ENCODE measurements around the gene PRDM16.
A peak's percentile ranks its signal among the peaks of the same experiment; 100 is the strongest.

Gene PRDM16

DNA sequence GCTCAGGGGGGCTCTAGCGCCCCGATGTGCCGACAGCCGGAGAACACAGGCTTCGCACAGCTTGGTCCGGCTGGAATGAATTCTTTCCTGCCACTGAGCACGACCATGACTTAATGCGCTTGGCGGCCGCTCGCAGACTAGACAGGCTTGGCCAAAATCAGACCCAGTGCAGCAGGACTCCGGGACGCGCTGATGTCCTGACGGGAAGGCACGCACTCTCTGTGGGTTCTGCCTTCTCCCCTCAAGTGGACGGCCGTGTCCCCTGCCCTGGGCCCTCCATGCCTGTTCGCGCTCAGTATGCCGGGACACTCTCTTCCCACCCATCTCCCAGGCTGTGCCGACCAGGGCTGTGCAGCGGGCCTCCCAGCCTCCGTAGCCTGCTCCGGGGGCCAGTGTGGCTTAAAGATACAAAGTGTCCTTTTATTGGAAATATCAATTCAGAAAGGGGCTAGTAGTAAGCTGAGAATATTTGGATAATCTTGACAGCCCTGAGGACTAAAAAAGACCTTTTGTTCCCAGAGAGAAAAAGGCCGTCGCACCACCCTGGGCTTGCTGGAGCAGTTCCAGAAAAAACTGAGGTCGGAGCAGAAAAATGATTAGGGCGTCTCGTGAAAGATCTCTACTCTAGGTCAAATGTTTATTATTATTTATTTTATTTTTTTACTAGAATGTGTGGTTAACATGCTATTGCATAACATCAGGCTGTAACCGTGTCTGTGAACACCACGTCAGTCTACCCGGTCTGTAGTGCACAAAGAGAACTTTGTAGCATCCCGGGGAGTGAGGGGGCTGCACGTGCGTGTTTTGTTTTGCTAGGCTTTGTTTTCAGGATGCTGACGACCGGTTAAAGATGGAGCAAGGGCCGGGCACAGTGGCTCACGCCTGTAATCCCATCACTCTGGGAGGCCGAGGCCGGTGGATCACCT lies 297.4 kb downstream of the PRDM16 start:
- peaks cover 10% of the 10 kb centered on the region for H3K4me1 ChIP-seq (ENCODE audit: control insufficient read depth, insufficient read depth, low read length)
- no peak overlapping the region for H3K9ac ChIP-seq (ENCODE audit: low read length)
- H3K27ac ChIP-seq (ENCODE audit: low read depth, low read length) = no peak overlapping the region
- H3K27me3 ChIP-seq (ENCODE audit: control insufficient read depth, insufficient read depth, low read length) = no peaks in the 10 kb centered on the region
- H3K36me3 ChIP-seq (ENCODE audit: control insufficient read depth, insufficient read depth, low read length) = no peaks in the 10 kb centered on the region
- H3K4me3 ChIP-seq (ENCODE audit: low read length) = no peak overlapping the region

DNA sequence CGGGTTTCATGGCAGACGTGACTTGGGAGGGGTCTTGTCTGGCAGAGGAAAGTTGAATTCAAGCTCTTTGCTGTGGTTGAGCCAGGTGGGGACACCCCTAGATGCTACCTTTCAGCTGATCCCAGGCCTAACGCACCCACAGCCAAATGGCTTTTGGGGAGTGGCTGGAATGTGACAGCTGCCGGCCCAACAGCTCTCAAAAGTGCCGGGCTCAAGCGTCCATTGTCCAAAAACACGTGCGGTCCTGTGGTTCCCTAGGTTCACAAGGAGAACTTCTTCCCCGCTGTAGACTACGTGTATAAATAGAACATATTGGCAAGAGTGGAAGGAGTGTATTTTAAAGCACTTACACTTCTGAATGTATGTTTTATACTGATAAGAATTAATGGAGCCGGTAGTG lies 298.4 kb downstream of the PRDM16 start:
- H3K4me3 ChIP-seq (ENCODE audit: low read length) = no peak overlapping the region
- no peak overlapping the region for H3K27ac ChIP-seq (ENCODE audit: low read depth, low read length)

DNA sequence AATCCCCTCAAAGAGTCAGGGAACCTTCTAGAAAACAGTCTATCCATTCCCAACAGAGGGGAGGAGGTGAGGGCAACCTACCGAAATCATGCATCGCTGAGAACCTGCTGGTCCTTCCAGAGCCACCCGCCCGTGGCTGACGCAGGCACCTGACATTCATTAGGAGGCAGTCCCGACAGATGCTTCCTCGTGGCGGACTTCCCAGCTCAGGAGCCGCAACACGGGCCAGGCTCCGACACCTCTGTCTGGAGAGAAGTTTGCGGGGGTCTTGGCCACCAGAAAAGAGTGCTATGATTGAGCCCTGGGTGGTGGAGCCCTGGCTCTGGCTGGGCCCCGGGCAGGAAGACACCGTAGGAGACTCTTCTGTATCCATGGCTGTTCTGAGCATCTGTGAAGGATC lies 299.1 kb downstream of the PRDM16 start:
- no peaks in the 10 kb centered on the region for H3K27me3 ChIP-seq (ENCODE audit: control insufficient read depth, insufficient read depth, low read length)
- H3K9ac ChIP-seq (ENCODE audit: low read length) = no peak overlapping the region
- peaks cover 10% of the 10 kb centered on the region for H3K4me1 ChIP-seq (ENCODE audit: control insufficient read depth, insufficient read depth, low read length)
- H3K4me3 ChIP-seq (ENCODE audit: low read length) = no peak overlapping the region
- no peaks in the 10 kb centered on the region for H3K36me3 ChIP-seq (ENCODE audit: control insufficient read depth, insufficient read depth, low read length)
- H3K27ac ChIP-seq (ENCODE audit: low read depth, low read length) = no peak overlapping the region

More for the DNA sequence above, 298.4 kb downstream of the PRDM16 start:
- Histone ChIP-seq H3K9ac (ENCODE audit: low read length) (no peak overlapping the region), H3K36me3 (ENCODE audit: control insufficient read depth, insufficient read depth, low read length) (no peaks in the 10 kb centered on the region), H3K4me1 (ENCODE audit: control insufficient read depth, insufficient read depth, low read length) (peaks cover 10% of the 10 kb centered on the region), H3K27me3 (ENCODE audit: control insufficient read depth, insufficient read depth, low read length) (no peaks in the 10 kb centered on the region)

DNA sequence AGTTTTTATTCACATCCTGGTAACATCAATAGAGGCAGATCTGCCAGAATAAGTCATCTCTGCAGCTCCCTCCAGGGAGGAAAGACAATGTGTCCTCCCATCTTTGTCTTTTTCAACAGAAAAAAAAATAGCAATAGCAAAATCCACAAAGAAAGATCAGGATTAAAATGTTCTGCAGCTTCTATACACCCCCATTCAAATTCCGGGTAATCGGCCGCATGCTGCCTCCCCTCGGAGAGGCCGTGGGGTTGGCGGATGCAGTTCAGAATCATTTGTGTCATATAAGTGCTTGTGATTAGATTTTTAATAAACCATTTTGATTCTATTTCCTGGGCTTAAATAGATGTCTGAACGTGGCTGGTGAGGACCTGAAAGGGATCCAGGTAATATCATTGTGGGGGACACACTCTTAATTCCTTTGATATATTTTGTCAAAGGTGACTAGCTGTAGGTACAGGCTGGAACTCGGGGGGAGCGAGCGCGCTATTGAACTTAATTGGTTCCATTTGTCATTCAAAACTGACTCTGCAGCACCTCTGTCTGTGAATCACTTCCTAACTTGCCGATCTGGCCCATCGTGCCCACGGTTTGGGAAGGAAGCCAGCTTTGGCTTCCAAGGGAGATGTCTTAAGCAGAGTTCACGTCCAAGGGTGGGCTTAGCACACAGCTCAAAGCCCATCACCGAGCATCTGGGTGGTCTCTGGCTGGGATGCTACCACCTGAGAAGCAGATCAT lies 299.9 kb downstream of the PRDM16 start:
- Histone ChIP-seq H3K4me3 (ENCODE audit: low read length) (no peak overlapping the region), H3K9ac (ENCODE audit: low read length) (no peak overlapping the region)

DNA sequence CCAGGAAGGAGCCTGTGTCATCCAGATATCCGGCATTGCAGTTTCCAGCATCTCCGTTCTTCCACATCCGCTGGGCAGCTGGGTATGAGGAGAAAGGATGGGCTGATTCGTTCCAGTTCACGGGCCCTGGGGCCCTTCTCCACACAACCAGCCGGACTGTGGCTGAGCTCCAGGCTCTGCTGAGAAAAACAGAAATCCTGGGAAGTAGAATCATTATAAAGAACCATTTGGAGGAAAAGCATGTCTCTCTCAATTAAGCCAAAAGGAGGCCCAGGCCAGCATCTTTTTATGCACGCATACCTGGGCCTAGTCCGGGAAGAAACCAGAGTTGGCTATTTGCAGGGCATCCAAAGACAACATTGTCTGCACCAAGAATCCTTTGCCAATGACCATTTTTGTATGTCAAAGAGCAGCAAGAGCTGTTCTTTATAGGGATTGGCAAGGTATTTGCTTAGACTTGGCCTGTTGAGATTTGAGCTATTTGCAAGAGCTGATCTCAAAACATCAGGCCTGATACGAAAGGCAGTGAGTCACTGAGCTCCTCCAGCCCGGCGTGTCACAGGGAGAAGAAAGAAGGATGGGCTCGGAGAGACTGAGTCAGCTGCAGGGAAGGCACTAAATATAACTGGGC lies 300.6 kb downstream of the PRDM16 start:
- no peaks in the 10 kb centered on the region for H3K36me3 ChIP-seq (ENCODE audit: control insufficient read depth, insufficient read depth, low read length)
- H3K9ac ChIP-seq (ENCODE audit: low read length) = no peak overlapping the region
- no peak overlapping the region for H3K4me3 ChIP-seq (ENCODE audit: low read length)
- peak overlapping the region; percentile 69 for H3K27ac ChIP-seq (ENCODE audit: low read depth, low read length)
- H3K4me1 ChIP-seq (ENCODE audit: control insufficient read depth, insufficient read depth, low read length) = peaks cover 10% of the 10 kb centered on the region
- H3K27me3 ChIP-seq (ENCODE audit: control insufficient read depth, insufficient read depth, low read length) = no peaks in the 10 kb centered on the region

More for the DNA sequence above, 299.9 kb downstream of the PRDM16 start:
- H3K4me1 ChIP-seq (ENCODE audit: control insufficient read depth, insufficient read depth, low read length) = peaks cover 10% of the 10 kb centered on the region
- H3K36me3 ChIP-seq (ENCODE audit: control insufficient read depth, insufficient read depth, low read length) = no peaks in the 10 kb centered on the region
- peak overlapping the region; percentile 68 for H3K27ac ChIP-seq (ENCODE audit: low read depth, low read length)
- H3K27me3 ChIP-seq (ENCODE audit: control insufficient read depth, insufficient read depth, low read length) = no peaks in the 10 kb centered on the region

DNA sequence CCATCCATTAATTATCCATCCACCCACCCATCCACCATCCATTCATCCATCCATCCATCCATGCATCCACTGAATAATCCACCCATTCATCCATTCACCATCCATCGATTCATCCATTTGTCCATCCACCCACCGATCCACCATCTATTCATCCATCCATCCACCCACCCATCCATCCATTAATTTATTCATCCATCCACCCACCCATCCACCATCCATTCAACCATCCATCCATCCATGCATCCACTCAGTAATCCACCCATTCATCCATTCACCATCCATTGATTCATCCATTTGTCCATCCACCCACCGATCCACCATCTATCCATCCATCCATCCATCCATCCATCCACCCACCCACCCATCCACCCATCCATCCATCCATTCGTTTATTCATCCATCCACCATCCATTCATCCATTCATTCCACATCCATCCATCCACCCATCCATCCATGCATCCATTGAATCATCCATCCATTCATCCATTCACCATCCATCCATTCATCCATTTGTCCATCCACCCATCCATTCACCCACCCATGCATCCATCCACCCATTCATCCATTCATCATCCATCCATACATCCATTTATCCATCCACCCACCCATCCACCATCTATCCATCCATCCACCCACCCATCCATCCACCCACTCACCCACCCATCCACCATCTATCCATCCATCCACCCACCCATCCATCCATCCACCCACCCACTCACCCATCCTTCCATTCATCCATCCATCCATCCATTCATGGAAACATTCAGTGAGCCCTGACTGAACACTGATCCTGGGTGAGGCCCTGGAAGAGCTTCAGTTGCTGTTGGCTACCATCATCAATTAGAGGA lies 302.1 kb downstream of the PRDM16 start:
- H3K27me3 ChIP-seq (ENCODE audit: control insufficient read depth, insufficient read depth, low read length) = no peaks in the 10 kb centered on the region
- no peaks in the 10 kb centered on the region for H3K36me3 ChIP-seq (ENCODE audit: control insufficient read depth, insufficient read depth, low read length)
- no peak overlapping the region for H3K27ac ChIP-seq (ENCODE audit: low read depth, low read length)
- H3K4me3 ChIP-seq (ENCODE audit: low read length) = no peak overlapping the region
- H3K4me1 ChIP-seq (ENCODE audit: control insufficient read depth, insufficient read depth, low read length) = peaks cover 10% of the 10 kb centered on the region
- no peak overlapping the region for H3K9ac ChIP-seq (ENCODE audit: low read length)

DNA sequence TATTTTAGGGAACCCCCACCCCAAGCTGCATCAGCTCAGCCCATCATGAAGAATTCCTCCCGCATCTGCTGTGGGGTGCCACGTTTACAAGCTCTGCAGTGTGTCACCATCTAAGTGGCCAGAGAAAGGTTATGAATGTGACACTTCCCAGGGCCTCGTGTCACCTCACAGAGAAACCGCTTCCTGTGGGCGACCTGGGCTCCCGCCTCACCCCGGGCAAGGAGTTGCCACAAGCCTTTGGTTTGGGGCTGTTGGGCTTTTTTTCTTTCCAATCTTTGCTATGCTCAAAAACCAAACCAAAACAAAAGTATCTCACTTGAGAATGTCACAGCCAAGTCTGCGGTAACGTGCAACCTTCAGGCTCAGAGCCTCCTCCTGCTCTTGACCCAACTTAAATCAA lies 303.3 kb downstream of the PRDM16 start:
- no peak overlapping the region for H3K4me3 ChIP-seq (ENCODE audit: low read length)
- H3K27ac ChIP-seq (ENCODE audit: low read depth, low read length) = no peak overlapping the region
- no peaks in the 10 kb centered on the region for H3K36me3 ChIP-seq (ENCODE audit: control insufficient read depth, insufficient read depth, low read length)

DNA sequence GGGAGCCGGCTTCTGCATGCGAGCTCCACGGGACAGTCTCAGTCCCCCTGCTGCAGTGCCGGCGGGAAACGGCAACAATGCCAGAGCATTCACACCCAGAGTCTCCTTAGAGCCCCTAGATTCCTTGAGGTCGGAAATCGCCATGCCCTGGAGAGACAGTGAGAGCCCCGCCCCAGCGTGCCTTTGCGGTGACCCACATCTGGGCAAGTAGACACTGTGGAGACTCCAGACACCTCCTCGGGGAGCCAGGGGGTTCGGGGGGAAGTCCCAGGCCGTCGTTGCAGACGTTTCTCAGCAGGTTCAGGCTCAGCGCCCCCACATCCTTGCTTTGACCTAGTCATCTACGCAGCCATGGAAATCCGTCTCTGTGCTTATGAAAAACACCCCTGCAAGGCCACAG lies 304.2 kb downstream of the PRDM16 start:
- H3K27ac ChIP-seq (ENCODE audit: low read depth, low read length) = no peak overlapping the region
- no peaks in the 10 kb centered on the region for H3K36me3 ChIP-seq (ENCODE audit: control insufficient read depth, insufficient read depth, low read length)
- no peaks in the 10 kb centered on the region for H3K27me3 ChIP-seq (ENCODE audit: control insufficient read depth, insufficient read depth, low read length)
- H3K9ac ChIP-seq (ENCODE audit: low read length) = no peak overlapping the region
- H3K4me1 ChIP-seq (ENCODE audit: control insufficient read depth, insufficient read depth, low read length) = peaks cover 10% of the 10 kb centered on the region
- no peak overlapping the region for H3K4me3 ChIP-seq (ENCODE audit: low read length)

More for the DNA sequence above, 303.3 kb downstream of the PRDM16 start:
- Histone ChIP-seq H3K4me1 (ENCODE audit: control insufficient read depth, insufficient read depth, low read length) (peaks cover 10% of the 10 kb centered on the region), H3K27me3 (ENCODE audit: control insufficient read depth, insufficient read depth, low read length) (no peaks in the 10 kb centered on the region), H3K9ac (ENCODE audit: low read length) (no peak overlapping the region)

DNA sequence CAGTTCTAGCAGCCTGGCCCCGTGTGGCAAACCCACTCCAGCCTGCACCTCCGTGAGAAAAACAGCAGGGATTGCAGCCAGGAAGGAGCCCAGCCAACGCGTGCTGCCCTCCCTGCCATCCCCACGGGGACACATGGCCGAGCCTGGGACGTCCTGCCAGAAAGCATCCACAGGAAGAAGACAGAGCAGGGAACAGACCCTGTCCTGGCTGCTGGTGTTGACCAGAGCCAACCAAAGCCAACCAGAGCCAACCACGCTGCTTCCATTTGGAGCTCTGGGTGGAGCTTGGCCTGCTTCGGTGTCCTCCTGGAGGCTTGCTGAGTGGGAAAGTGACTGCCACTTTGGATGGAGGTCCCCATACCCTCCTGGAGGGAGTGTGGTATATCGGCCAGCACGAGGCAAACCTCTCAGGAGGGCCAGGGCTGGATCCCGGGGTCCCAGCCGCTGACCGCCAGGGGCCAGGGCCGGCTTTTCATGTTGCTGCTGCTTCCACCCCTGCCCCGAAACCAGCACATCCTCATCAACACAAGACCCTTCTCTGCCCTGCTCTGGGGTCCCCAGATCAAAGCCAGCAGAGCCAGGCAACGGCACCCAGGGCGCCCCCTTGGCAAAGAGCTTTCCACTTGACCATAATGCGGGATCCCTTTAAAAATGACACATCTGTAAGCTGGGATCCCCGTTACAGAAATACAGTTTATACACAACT lies 304.9 kb downstream of the PRDM16 start:
- Histone ChIP-seq H3K27me3 (ENCODE audit: control insufficient read depth, insufficient read depth, low read length) (no peaks in the 10 kb centered on the region), H3K4me1 (ENCODE audit: control insufficient read depth, insufficient read depth, low read length) (peaks cover 10% of the 10 kb centered on the region), H3K9ac (ENCODE audit: low read length) (no peak overlapping the region), H3K27ac (ENCODE audit: low read depth, low read length) (no peak overlapping the region), H3K4me3 (ENCODE audit: low read length) (no peak overlapping the region), H3K36me3 (ENCODE audit: control insufficient read depth, insufficient read depth, low read length) (no peaks in the 10 kb centered on the region)

DNA sequence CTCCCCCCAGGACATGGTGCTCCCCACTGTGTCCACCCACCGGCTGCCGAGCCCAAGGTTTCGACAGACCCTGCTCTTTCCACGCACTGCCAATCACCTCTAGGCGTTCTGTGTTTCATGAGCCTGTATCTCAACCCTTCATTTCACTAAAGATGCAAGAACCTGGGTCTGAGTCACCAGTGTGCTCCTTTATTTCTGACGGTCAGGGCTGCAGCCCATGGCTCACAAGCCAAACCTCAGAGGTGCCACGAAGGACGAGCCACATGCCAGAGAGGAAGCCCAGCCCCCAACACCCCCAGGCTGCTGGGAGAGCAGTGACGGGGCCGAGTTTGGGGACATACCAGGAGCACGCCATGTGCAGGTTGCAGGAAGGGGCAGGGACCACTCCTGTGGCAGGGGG lies 306.2 kb downstream of the PRDM16 start:
- Histone ChIP-seq H3K27me3 (ENCODE audit: control insufficient read depth, insufficient read depth, low read length) (no peaks in the 10 kb centered on the region), H3K27ac (ENCODE audit: low read depth, low read length) (no peak overlapping the region), H3K9ac (ENCODE audit: low read length) (no peak overlapping the region), H3K4me3 (ENCODE audit: low read length) (no peak overlapping the region), H3K36me3 (ENCODE audit: control insufficient read depth, insufficient read depth, low read length) (no peaks in the 10 kb centered on the region), H3K4me1 (ENCODE audit: control insufficient read depth, insufficient read depth, low read length) (peaks cover 3% of the 10 kb centered on the region)

DNA sequence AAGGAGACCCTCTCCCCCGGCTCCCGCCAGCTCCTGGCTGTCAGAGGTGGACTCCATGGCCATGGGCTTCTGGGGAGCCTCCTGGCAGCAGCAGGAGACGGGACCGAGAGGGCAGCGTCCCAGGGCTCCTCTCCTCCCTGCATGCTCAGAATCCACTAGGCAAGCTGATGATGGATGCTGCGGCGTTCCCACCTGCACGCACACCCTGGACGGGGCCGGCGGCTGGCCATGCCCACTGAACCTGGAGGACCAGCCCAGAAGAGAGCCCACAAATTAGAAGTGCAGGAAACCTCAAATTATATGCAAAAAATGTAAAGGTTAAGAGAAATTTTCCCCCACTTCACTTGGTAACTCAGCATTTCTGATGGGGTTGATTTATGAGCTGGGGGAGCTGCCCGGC lies 308.2 kb downstream of the PRDM16 start:
- peaks cover 4% of the 10 kb centered on the region for H3K27me3 ChIP-seq (ENCODE audit: control insufficient read depth, insufficient read depth, low read length)

More for the DNA sequence above, 308.2 kb downstream of the PRDM16 start:
- Histone ChIP-seq H3K9ac (ENCODE audit: low read length) (no peak overlapping the region), H3K4me3 (ENCODE audit: low read length) (no peak overlapping the region), H3K4me1 (ENCODE audit: control insufficient read depth, insufficient read depth, low read length) (no peaks in the 10 kb centered on the region), H3K27ac (ENCODE audit: low read depth, low read length) (no peak overlapping the region), H3K36me3 (ENCODE audit: control insufficient read depth, insufficient read depth, low read length) (no peaks in the 10 kb centered on the region)

Data from rectal smooth muscle tissue (tissue), 1 donor.